Kidney (tissue), 14 donors: Measurements from ENCODE around the gene SARS1. TPM values are rescaled to one million over a fixed set of nuclear protein-coding genes. Genes with fewer than 3 reads are reported as not detected.
A peak's percentile ranks its signal among the peaks of the same experiment; 100 is the strongest.
"Not testable (repeated sequence)": the region's sequence is repeated elsewhere in the genome, so short reads cannot be mapped to it uniquely, and the experiment has no call there.

ENCODE experiments used
- DNase-seq, 5 donors: peaks; one replicate each; pipeline ENCODE4 v3.0.0-alpha.2; 2013 to 2020
- FAIRE-seq: peaks from 2 replicates; lab custom pipeline; 2012; peaks lifted over from hg19 to GRCh38; lab: Jason Lieb, UNC
- H3K27ac ChIP-seq, 2 donors: one replicate each; pipeline ENCODE4 v1.7.0; 2013; ENCODE audit warnings: low read depth in 2 of 2, low read length in 2 of 2, inconsistent platforms in 1 of 2
- H3K27me3 ChIP-seq: one replicate; pipeline ENCODE4 v1.7.1; 2013; ENCODE audit warnings: low read length, inconsistent platforms; ENCODE audit not compliant: control insufficient read depth, insufficient read depth
- H3K36me3 ChIP-seq, 3 donors: one replicate each; pipeline versions ENCODE4 v1.7.0 to v1.7.1; 2013; ENCODE audit warnings: low read length in 3 of 3, control low read depth in 1 of 3, inconsistent platforms in 1 of 3; ENCODE audit not compliant: insufficient read depth in 3 of 3, control insufficient read depth in 2 of 3
- H3K4me1 ChIP-seq, 3 donors: one replicate each; pipeline versions ENCODE4 v1.7.0 to v1.7.1; 2013; ENCODE audit warnings: low read length in 3 of 3, inconsistent platforms in 1 of 3, low read depth in 1 of 3; ENCODE audit not compliant: control insufficient read depth in 2 of 3, insufficient read depth in 2 of 3
- H3K4me3 ChIP-seq, 3 donors: one replicate each; pipeline versions ENCODE4 v1.7.0 to v1.8.1; 2013; ENCODE audit warnings: low read length in 3 of 3, control low read depth in 1 of 3, inconsistent platforms in 1 of 3
- H3K9ac ChIP-seq, 3 donors: one replicate each; pipeline versions ENCODE4 v1.7.0 to v1.7.1; 2013; ENCODE audit warnings: low read length in 3 of 3, control low read depth in 1 of 3, inconsistent platforms in 1 of 3
- H3K9me3 ChIP-seq, 3 donors: one replicate each; pipeline versions ENCODE4 v1.7.0 to v1.7.1; 2013; ENCODE audit warnings: low read length in 3 of 3, control low read depth in 1 of 3, inconsistent platforms in 1 of 3; ENCODE audit not compliant: control insufficient read depth in 2 of 3, insufficient read depth in 1 of 3
- intact Hi-C: fragments of 100-400 bp; cut with DNase I; formaldehyde crosslinking; loops from one replicate; pipeline ENCODE4 v1.11.1; 2022
- polyA plus RNA-seq: library from polyadenylated mRNA; stranded (reverse); fragments of 350-450 nt; fragmentation: Illumina TruSeq; extraction: RNeasy Lipid Tissue Mini Kit (QIAGEN cat#74804); gene quantifications from one replicate; pipeline ENCODE4 v1.2.3, GENCODE V29; 2014; ENCODE audit warnings: low read depth, low replicate concordance; ENCODE audit not compliant: insufficient read depth
- total RNA-seq: library from RNA; stranded (reverse); fragmentation: NEBNext Ultra II Directional; extraction: Animal tissue kit (Norgen Biotek cat#: 25700); gene quantifications from one replicate; pipeline ENCODE4 v1.2.1, GENCODE V29; 2021
- TF ChIP-seq, protein P1 (sequence below): IDR thresholded peaks from 3 replicates; pipeline ENCODE4 v1.5.1; 2012; ENCODE audit warnings: mild to moderate bottlenecking, moderate library complexity, borderline replicate concordance; ENCODE audit not compliant: insufficient read depth; ENCODE audit errors: extremely low read depth
- donor health status: control.
- donor health status: control.
- donor health status: control.
- donor health status: control.
- donor health status: control.
- donor health status: DM: yes; HTN: yes; CAD: no.
- donor health status: Normal renal cell carcinoma (clear cell type).

Gene SARS1
- total and polyA plus RNA-seq, 2 donors from 2014 or later: 114 to 181 TPM

DNA sequence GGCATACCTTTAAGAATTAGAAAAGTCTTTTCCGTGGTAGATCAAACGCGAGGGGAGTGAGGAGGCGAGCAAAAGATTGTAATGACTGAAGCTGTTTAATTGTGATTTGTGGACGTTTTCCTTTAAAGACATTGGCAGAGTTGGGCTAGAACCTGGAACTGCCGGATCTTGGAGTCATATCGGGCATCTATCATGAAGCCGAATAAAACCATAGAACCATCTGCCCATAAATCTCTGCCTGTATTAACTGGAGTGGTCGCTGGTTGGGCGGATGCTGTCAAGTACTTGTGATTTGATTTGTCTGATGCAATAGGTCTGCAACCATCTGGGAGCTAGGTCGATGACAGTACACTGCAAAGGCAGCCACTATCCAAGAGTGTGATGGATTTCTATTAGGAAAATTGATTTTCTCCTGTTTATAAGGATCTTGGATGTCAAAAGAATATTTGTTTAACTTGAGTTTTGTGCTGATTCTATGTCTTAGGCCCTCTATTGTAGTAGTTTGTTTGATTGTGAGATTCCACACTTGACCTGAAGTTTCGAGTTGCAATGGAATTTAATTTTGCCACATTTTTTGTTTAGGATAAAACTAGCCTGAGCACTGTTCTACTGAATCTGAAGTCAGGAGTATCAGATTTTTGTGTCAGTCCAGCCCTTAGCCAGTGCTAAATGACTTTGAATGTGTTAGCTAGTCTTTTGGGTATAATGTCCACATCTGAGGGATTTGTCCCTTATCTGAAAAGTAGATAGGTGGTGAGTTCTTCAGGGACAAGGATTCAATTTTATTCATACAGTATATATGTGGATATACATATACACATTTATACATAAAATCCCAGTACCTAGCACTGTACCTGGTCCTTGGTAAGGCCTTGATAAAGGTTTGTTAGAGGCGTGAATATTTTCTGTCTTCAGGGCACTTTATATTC is 1.2 kb downstream of the SARS1 start:
- peak overlapping the region; percentile 92 to 96 (median 94) for H3K9ac ChIP-seq
- intact Hi-C loops: no loop called here
- H3K27me3 ChIP-seq: no peaks in the 10 kb centered on the region
- peak overlapping the region; percentile 98 to 99 (median 99) for H3K4me3 ChIP-seq
- H3K4me1 ChIP-seq: peaks cover 3 to 12% (median 5%) of the 10 kb centered on the region in 3 donors
- H3K36me3 ChIP-seq: no peaks in the 10 kb centered on the region
- H3K9me3 ChIP-seq: no peaks in the 10 kb centered on the region
- FAIRE-seq (no peak), DNase-seq (peak in 3 of 5 donors; percentile 30 to 73 (median 42))
- H3K27ac ChIP-seq: peak overlapping the region; percentile 91 to 97
- TF ChIP-seq, protein P1, sequence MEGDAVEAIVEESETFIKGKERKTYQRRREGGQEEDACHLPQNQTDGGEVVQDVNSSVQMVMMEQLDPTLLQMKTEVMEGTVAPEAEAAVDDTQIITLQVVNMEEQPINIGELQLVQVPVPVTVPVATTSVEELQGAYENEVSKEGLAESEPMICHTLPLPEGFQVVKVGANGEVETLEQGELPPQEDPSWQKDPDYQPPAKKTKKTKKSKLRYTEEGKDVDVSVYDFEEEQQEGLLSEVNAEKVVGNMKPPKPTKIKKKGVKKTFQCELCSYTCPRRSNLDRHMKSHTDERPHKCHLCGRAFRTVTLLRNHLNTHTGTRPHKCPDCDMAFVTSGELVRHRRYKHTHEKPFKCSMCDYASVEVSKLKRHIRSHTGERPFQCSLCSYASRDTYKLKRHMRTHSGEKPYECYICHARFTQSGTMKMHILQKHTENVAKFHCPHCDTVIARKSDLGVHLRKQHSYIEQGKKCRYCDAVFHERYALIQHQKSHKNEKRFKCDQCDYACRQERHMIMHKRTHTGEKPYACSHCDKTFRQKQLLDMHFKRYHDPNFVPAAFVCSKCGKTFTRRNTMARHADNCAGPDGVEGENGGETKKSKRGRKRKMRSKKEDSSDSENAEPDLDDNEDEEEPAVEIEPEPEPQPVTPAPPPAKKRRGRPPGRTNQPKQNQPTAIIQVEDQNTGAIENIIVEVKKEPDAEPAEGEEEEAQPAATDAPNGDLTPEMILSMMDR: no peak

DNA sequence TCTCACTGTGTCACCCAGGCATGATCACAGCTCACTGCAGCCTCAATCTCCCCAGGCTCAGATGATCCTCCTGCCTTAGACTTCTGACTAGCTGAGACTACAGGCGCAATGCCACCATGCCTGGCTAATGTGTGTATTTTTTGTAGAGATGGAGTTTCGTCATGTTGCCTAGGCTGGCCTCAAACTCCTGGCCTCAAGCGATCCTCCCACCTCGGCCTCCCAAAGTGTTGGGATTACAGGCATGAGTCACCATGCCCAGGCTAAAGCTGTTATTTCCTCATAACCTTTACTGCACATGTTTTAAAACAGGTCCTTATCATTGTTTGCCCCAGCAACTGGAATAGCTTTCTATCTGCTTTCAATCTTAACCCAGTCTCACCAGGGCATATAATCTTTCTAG is 2.9 kb downstream of the SARS1 start:
- Histone ChIP-seq H3K4me3 (no peak overlapping the region), H3K4me1 (peaks cover 3 to 12% (median 5%) of the 10 kb centered on the region in 3 donors), H3K36me3 (no peaks in the 10 kb centered on the region), H3K9ac (no peak overlapping the region), H3K27ac (no peak overlapping the region), H3K9me3 (no peaks in the 10 kb centered on the region), H3K27me3 (no peaks in the 10 kb centered on the region)
- TF ChIP-seq, protein P1: no peak
- intact Hi-C loops: no loop called here
- no peak for FAIRE-seq
- DNase-seq: no peak

DNA sequence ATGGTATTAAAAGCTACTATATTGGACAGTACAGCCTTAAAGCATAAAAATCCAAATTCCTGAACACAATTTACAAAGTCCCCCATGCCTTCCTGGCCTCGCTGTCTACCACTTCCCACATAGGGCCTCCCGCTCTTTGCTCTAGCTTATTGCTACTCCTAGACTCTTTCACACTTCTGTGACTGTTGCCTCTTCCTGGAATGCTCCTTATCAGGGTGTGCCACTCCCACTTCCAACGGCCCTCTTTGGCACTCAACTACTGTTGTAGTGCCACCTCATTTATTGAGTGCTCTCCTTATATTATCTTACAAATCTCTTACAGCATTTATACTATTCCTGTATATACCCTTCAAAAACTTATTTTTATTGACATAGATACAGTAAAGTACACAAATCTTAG is 4.8 kb downstream of the SARS1 start:
- Histone ChIP-seq H3K27me3 (no peaks in the 10 kb centered on the region), H3K4me3 (no peak overlapping the region), H3K36me3 (peaks cover 0 to 4% (median 2%) of the 10 kb centered on the region in 3 donors), H3K9me3 (peaks cover 0 to 2% (median 0%) of the 10 kb centered on the region in 3 donors), H3K4me1 (peaks cover 3 to 9% (median 5%) of the 10 kb centered on the region in 3 donors), H3K9ac (no peak overlapping the region), H3K27ac (no peak overlapping the region)
- DNase-seq: no peak
- TF ChIP-seq, protein P1: no peak
- intact Hi-C loops: no loop called here
- FAIRE-seq: no peak

DNA sequence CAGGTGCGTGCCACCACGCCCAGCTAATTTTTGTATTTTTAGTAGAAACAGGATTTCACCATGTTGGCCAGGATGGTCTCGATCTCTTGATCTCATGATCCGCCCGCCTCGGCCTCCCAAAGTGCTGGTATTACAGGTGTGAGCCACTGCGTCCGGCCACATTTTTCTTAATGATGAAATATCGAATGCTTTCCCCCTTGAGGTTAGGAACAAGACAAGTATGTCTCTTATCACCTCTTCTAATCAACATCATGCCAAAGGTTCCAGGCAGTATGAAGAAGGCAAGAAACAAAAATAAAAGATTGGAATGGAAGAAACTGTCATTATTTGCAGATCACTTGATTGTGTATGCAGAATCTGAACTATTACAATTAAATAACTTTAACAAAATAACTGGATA is 7.5 kb downstream of the SARS1 start:
- intact Hi-C loops, H3K9me3 ChIP-seq, DNase-seq, H3K4me1 ChIP-seq, H3K27me3 ChIP-seq, H3K36me3 ChIP-seq, H3K4me3 ChIP-seq, H3K9ac ChIP-seq, FAIRE-seq, H3K27ac ChIP-seq: not testable (repeated sequence)
